ENCODE results near the gene PPP1R16B.

DNA sequence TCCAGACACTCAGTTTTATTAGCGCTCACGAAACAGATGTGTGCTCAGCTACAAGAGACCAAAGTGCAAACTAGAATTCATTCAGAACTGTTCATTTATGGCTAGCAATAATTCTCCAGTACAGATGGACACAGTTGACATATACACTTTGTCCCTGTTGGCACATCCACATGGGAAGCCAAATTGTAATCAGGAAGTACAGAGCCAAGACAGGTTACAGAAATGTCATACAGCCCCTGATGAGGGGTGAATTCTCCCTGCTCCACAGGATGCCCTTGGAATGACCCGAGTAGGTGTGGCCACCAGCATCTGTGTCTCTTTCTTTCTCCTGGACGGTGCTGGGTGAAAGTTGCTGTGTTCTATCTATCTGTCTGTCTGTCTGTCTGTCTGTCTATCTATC is 164.2 kb downstream of the PPP1R16B start:
- TF ChIP-seq POLR2A (IDR thresholded peaks at IDR 0.05; ENCODE audit: low read depth, low read length) (no peak), TAF1 (IDR thresholded peaks at IDR 0.05; ENCODE audit: low read depth, low read length) (no peak), POU2F2 (IDR thresholded peaks at IDR 0.05; ENCODE audit: low read depth, low read length) (no peak), POLR2AphosphoS5 (IDR thresholded peaks at IDR 0.05; ENCODE audit: low read depth, low read length) (no peak)

Data from GM12891 (cell line).